HG02642 (cell line): Measurements from ENCODE around the gene NCKAP5.

Source experiments
- ATAC-seq: cut with Tn5 transposase; IDR thresholded peaks from one replicate; pipeline ENCODE4 v1.9.1; 2021; ENCODE audit warnings: mild to moderate bottlenecking; ENCODE audit not compliant: unreplicated experiment, poor library complexity

The NCKAP5 gene

GRCh38 chr2:133411857-133412256 lies 156.4 kb downstream of the NCKAP5 start:
- no peak for ATAC-seq

GRCh38 chr2:133411101-133411500 lies 157.2 kb downstream of the NCKAP5 start:
- no peak for ATAC-seq

- ATAC-seq, result no peak
Observed at GRCh38 chr2:133409581-133410285, 158.5 kb downstream of the NCKAP5 start.

- ATAC-seq, result no peak
Observed at GRCh38 chr2:133408671-133409070, 159.6 kb downstream of the NCKAP5 start.

GRCh38 chr2:133407341-133407740 lies 160.9 kb downstream of the NCKAP5 start:
- no peak for ATAC-seq

- no peak for ATAC-seq
Observed at GRCh38 chr2:133405252-133405651, 163.0 kb downstream of the NCKAP5 start.

- no peak for ATAC-seq
Observed at GRCh38 chr2:133400411-133400810, 167.9 kb downstream of the NCKAP5 start.

GRCh38 chr2:133393895-133394294 lies 174.4 kb downstream of the NCKAP5 start:
- ATAC-seq, result no peak

GRCh38 chr2:133390156-133390555 lies 178.1 kb downstream of the NCKAP5 start:
- no peak for ATAC-seq

- no peak for ATAC-seq
Observed at GRCh38 chr2:133389569-133389968, 178.7 kb downstream of the NCKAP5 start.

GRCh38 chr2:133382566-133382965 lies 185.7 kb downstream of the NCKAP5 start:
- no peak for ATAC-seq

- no peak for ATAC-seq
Observed at GRCh38 chr2:133380991-133381390, 187.3 kb downstream of the NCKAP5 start.

GRCh38 chr2:133378928-133379549 lies 189.2 kb downstream of the NCKAP5 start:
- no peak for ATAC-seq

- no peak for ATAC-seq
Observed at GRCh38 chr2:133378386-133378785, 189.9 kb downstream of the NCKAP5 start.

GRCh38 chr2:133377599-133377998 lies 190.7 kb downstream of the NCKAP5 start:
- ATAC-seq, result no peak

GRCh38 chr2:133377021-133377481 lies 191.2 kb downstream of the NCKAP5 start:
- ATAC-seq, result no peak

- ATAC-seq, result no peak
Observed at GRCh38 chr2:133374781-133375180, 193.5 kb downstream of the NCKAP5 start.

GRCh38 chr2:133371286-133371685 lies 197.0 kb downstream of the NCKAP5 start:
- no peak for ATAC-seq

GRCh38 chr2:133369901-133370658 lies 198.2 kb downstream of the NCKAP5 start:
- ATAC-seq, result no peak

- ATAC-seq, result no peak
Observed at GRCh38 chr2:133365117-133365516, 203.1 kb downstream of the NCKAP5 start.

GRCh38 chr2:133364636-133365035 lies 203.6 kb downstream of the NCKAP5 start:
- no peak for ATAC-seq
